IMR-90 (cell line): ENCODE results near the gene AANAT. TPM values are rescaled to one million over a fixed set of nuclear protein-coding genes. Genes with fewer than 3 reads are reported as not detected.

ENCODE experiments used
- ATAC-seq: fragments of 200-7000 bp; cut with Tn5 transposase; 2 replicates; pipeline ENCODE4 v1.9.1; 2020; ENCODE audit warnings: low read depth, mild to moderate bottlenecking, moderate library complexity
- BruUV-seq: library from RNA; stranded (reverse); fragments of 400-500 nt; replicated peaks from 2 replicates; lab custom pipeline; 2021; lab: Mats Ljungman, UMichigan
- CTCF ChIA-PET: fragments of 300-600 bp; formaldehyde crosslinking; extraction: SDS; loops from one replicate; lab custom pipeline; 2021; ENCODE audit warnings: antibody characterized with exemption; lab: Yijun Ruan, JAX
- POLR2A ChIA-PET: fragments of 300-600 bp; sonication (Branson Sonifier 250); formaldehyde crosslinking; loops from one replicate; lab custom pipeline; 2022; ENCODE audit warnings: antibody characterized with exemption; ENCODE audit not compliant: unreplicated experiment; lab: Charles Lee
- DNase-seq: peaks from one replicate; pipeline ENCODE4 v3.0.0; 2013
- H2AFZ ChIP-seq: replicated peaks from 2 replicates; pipeline ENCODE3; 2013; ENCODE audit warnings: low read length, mild to moderate bottlenecking; ENCODE audit not compliant: poor library complexity
- H2AK5ac ChIP-seq: 2 replicates; pipeline ENCODE4 v1.6.1; 2013; ENCODE audit warnings: low read depth, low read length, inconsistent platforms
- H2AK9ac ChIP-seq: replicated peaks from 2 replicates; pipeline ENCODE3; 2013; ENCODE audit warnings: mild to moderate bottlenecking, low read depth, low read length, moderate library complexity; ENCODE audit not compliant: poor library complexity
- H2BK120ac ChIP-seq: 2 replicates; pipeline ENCODE4 v1.6.1; 2013; ENCODE audit warnings: low read depth, low read length, inconsistent platforms
- H2BK15ac ChIP-seq: 3 replicates; pipeline ENCODE4 v1.6.1; 2013; ENCODE audit warnings: low read depth, low read length, inconsistent platforms
- H2BK20ac ChIP-seq: 2 replicates; pipeline ENCODE4 v1.6.1; 2013; ENCODE audit warnings: low read depth, mild to moderate bottlenecking, inconsistent platforms, low read length, moderate library complexity
- H2BK5ac ChIP-seq: 2 replicates; pipeline ENCODE4 v1.6.1; 2013; ENCODE audit warnings: mild to moderate bottlenecking, low read depth, low read length, inconsistent platforms; ENCODE audit not compliant: poor library complexity, severe bottlenecking
- H3K14ac ChIP-seq: replicated peaks from 2 replicates; pipeline ENCODE4 v1.6.1; 2013; ENCODE audit warnings: low read depth, low read length, inconsistent platforms
- H3K18ac ChIP-seq: 2 replicates; pipeline ENCODE4 v1.6.1; 2013; ENCODE audit warnings: low read depth, low read length, control low read depth
- H3K23ac ChIP-seq: 2 replicates; pipeline ENCODE4 v1.6.1; 2013; ENCODE audit warnings: low read depth, low read length, inconsistent platforms
- H3K27ac ChIP-seq: 2 replicates; pipeline ENCODE4 v1.5.1; 2013; ENCODE audit warnings: mild to moderate bottlenecking, control low read depth, low read length; ENCODE audit not compliant: insufficient read depth
- H3K27me3 ChIP-seq: 2 replicates; pipeline ENCODE4 v1.6.1; 2013; ENCODE audit warnings: low read length; ENCODE audit not compliant: control insufficient read depth, insufficient read depth
- H3K36me3 ChIP-seq: 2 replicates; pipeline ENCODE4 v1.6.1; 2013; ENCODE audit warnings: low read length, mixed read lengths; ENCODE audit not compliant: control insufficient read depth, insufficient read depth
- H3K4ac ChIP-seq: 2 replicates; pipeline ENCODE4 v1.6.1; 2013; ENCODE audit warnings: low read depth, low read length, inconsistent platforms
- H3K4me1 ChIP-seq: 2 replicates; pipeline ENCODE4 v1.6.1; 2013; ENCODE audit warnings: low read length, mixed read lengths; ENCODE audit not compliant: control insufficient read depth, insufficient read depth
- H3K4me2 ChIP-seq: 2 replicates; pipeline ENCODE4 v1.6.1; 2013; ENCODE audit warnings: low read depth, mild to moderate bottlenecking, control low read depth, low read length, moderate library complexity
- H3K4me3 ChIP-seq: 2 replicates; pipeline ENCODE4 v1.5.1; 2013; ENCODE audit warnings: low read depth, mild to moderate bottlenecking, control low read depth, low read length, moderate library complexity; ENCODE audit not compliant: insufficient read depth
- H3K56ac ChIP-seq: 2 replicates; pipeline ENCODE4 v1.6.1; 2013; ENCODE audit warnings: low read length, inconsistent platforms; ENCODE audit not compliant: insufficient read depth; ENCODE audit errors: extremely low read depth
- H3K79me1 ChIP-seq, 2 experiments: 2 replicates each; pipeline ENCODE4 v1.6.1; 2013; ENCODE audit warnings: low read length in 2 of 2, inconsistent platforms in 1 of 2, low read depth in 1 of 2
- H3K9ac ChIP-seq: 2 replicates; pipeline ENCODE4 v1.6.1; 2013; ENCODE audit warnings: low read depth, low read length, control low read depth
- H3K9me1 ChIP-seq: 2 replicates; pipeline ENCODE4 v1.6.1; 2013; ENCODE audit warnings: low read length, inconsistent platforms; ENCODE audit not compliant: insufficient read depth
- H3K9me3 ChIP-seq: 2 replicates; pipeline ENCODE4 v1.6.1; 2013; ENCODE audit warnings: low read length; ENCODE audit not compliant: control insufficient read depth, insufficient read depth
- H4K20me1 ChIP-seq: 2 replicates; pipeline ENCODE4 v1.6.1; 2013; ENCODE audit warnings: low read length, inconsistent platforms; ENCODE audit not compliant: insufficient read depth
- H4K5ac ChIP-seq: 2 replicates; pipeline ENCODE4 v1.6.1; 2013; ENCODE audit warnings: mild to moderate bottlenecking, low read depth, low read length, control low read depth
- H4K8ac ChIP-seq, 2 experiments: 2 replicates each; pipeline ENCODE4 v1.6.1; 2013; ENCODE audit warnings: low read depth in 2 of 2, low read length in 2 of 2, control low read depth in 1 of 2, inconsistent platforms in 1 of 2
- H4K91ac ChIP-seq: 2 replicates; pipeline ENCODE4 v1.6.1; 2013; ENCODE audit warnings: low read depth, low read length, inconsistent platforms; ENCODE audit not compliant: insufficient read depth
- CEBPB ChIP-seq: IDR thresholded peaks from 2 replicates; pipeline ENCODE4 v1.6.1; 2012; ENCODE audit warnings: low read depth, low read length, improper control_type of control experiment
- CTCF ChIP-seq: conservative IDR thresholded peaks from 2 replicates; pipeline ENCODE4 v1.5.1; 2012; ENCODE audit warnings: mild to moderate bottlenecking, low read depth, low read length, improper control_type of control experiment
- WGBS, 2 experiments: methylation state at CpG; one replicate each; pipeline versions ENCODE4 v1.1.5 to v1.1.7; 2013; ENCODE audit warnings: missing lambda C conversion rate in 2 of 2; ENCODE audit not compliant: insufficient read length in 1 of 2; ENCODE audit errors: extremely low coverage in 2 of 2; 5-methylcytosine and 5-hydroxymethylcytosine counted together
- dilution Hi-C: fragments of 300-500 bp; cut with HindIII; formaldehyde crosslinking; loops from one replicate; pipeline ENCODE4 v1.14.3; 2018; ENCODE audit warnings: low sequenced_read_pairs; ENCODE audit not compliant: unreplicated experiment
- in situ Hi-C: fragments of 300-500 bp; cut with MboI; formaldehyde crosslinking; loops from 3 replicates; pipeline ENCODE4 v1.14.3; 2019; ENCODE audit warnings: low sequenced_read_pairs, inconsistent platforms, mixed read lengths
- intact Hi-C: fragments of 100-400 bp; cut with micrococcal nuclease; formaldehyde crosslinking; loops from 2 replicates; pipeline ENCODE4 v1.10.0; 2022
- polyA plus RNA-seq, 3 experiments: library from polyadenylated mRNA; depleted of rRNA; stranded (reverse); fragments of >200 nt; gene quantifications; 2 replicates each; pipeline ENCODE4 v1.2.3, GENCODE V29; 2012; ENCODE audit warnings: low replicate concordance in 1 of 3
- total RNA-seq: library from RNA; depleted of rRNA; stranded (reverse); fragments of >200 nt; gene quantifications from 2 replicates; pipeline ENCODE4 v1.2.3, GENCODE V29; 2012

AANAT gene
- total and polyA plus RNA-seq, 2 of the 4 experiments (the other 2 are of a cell fraction), result 0.21 TPM; not detected in 1

DNA sequence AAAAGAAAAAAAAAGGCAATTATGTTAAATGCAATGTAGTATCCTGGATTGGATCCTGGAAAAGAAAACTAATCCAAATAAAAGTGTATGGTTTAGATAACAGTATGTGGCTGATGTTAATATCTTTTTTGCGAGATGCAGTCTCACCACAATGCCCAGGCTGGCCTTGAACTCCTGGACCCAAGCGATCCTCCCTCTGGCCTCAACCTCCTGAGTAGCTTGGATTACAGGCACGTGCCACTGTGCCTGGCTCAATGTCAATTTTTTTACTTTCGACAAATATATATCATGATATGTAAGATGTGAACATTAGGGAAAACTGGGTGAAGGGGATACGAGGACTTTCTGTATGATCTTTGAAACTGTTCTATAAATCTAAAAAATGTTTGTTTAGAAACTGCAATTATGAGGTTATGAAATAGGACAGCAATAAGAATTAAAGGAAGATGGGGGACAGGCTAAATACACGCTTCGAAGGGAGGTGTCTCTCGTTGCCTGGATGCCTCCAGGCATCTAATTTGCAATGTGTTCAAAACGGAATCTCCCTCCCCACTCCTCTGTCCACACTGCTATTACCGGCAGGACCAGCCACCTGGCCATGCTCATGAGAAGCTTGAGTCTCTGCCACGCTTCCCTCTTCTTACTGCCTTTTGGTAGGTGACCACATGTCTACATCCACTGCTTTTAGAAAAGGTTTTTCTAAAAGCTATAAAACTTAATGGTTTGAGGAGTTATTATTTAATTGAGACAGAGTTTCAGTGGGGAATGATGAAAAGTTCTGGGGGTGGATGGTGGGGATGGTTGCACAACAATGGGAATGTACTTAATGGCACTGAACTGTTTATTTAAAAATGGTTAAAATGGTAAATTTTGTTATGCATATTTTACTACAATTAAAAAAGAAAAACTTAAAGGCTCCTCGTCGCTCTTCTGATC lies 29.7 kb upstream of the AANAT start:
- Histone ChIP-seq H4K8ac (no peak overlapping the region), H3K56ac (no peak overlapping the region), H4K91ac (no peak overlapping the region), H2BK15ac (no peak overlapping the region), H4K5ac (no peak overlapping the region), H2AK9ac (no peak overlapping the region), H2BK20ac (no peak overlapping the region; the same call in 1 of the 2 replicates), H3K4me3 (no peak overlapping the region), H2BK5ac (no peak overlapping the region), H2BK120ac (no peak overlapping the region), H3K9me1 (peaks cover 45% of the 10 kb centered on the region), H4K20me1 (peaks cover 83% of the 10 kb centered on the region), H3K23ac (no peak overlapping the region), H3K4me1 (peaks cover 25% of the 10 kb centered on the region), H3K9me3 (no peaks in the 10 kb centered on the region), H3K4me2 (peak overlapping the region; percentile 55; the same call in 1 of the 2 replicates), H3K36me3 (peaks cover 4% of the 10 kb centered on the region; the same call in 1 of the 2 replicates), H2AK5ac (no peak overlapping the region), H3K14ac (no peak overlapping the region), H3K27me3 (no peaks in the 10 kb centered on the region), H3K18ac (no peak overlapping the region; the same call in 1 of the 2 replicates), H2AFZ (no peak overlapping the region), H3K79me1 (peaks cover 42 to 90% of the 10 kb centered on the region in 2 experiments), H3K4ac (no peak overlapping the region), H3K27ac (peak overlapping the region; percentile 5; the same call in 1 of the 2 replicates), H3K9ac (no peak overlapping the region)
- CTCF ChIA-PET, result interaction anchor here (1.4 kb wide), 1 partner anchor 21 kb away, joined by 3 read pairs; no protein-coding TSS in a partner anchor
- dilution Hi-C loops (no loop called here), in situ Hi-C loops (no loop called here), intact Hi-C loops (no loop called here)
- POLR2A ChIA-PET, result no interaction called here
- WGBS, 2 experiments, result 74% methylated on average over 3 of the region's 13 CpGs; no CpG with 5 or more reads in 1 of the 2 experiments
- TF ChIP-seq CEBPB, result peak; percentile 84
- no peak for TF ChIP-seq CTCF
- BruUV-seq, result no TSS peak
- DNase-seq (no peak), ATAC-seq (no peak)
